Liver (tissue), 9 donors: Measurements from ENCODE around the gene LARGE1. TPM values are rescaled to one million over a fixed set of nuclear protein-coding genes. Genes with fewer than 3 reads are reported as not detected.

ENCODE experiments used
- DNase-seq: peaks from one replicate; pipeline ENCODE4 v3.0.0-alpha.2; 2017; ENCODE audit warnings: low spot score
- H3K27ac ChIP-seq, 2 donors: one replicate each; pipeline ENCODE4 v1.7.0; 2013; ENCODE audit warnings: inconsistent platforms in 2 of 2, low read length in 2 of 2, control low read depth in 1 of 2, low read depth in 1 of 2, mild to moderate bottlenecking in 1 of 2
- H3K27me3 ChIP-seq, 4 donors: one replicate each; pipeline versions ENCODE4 v1.6.1 to v1.7.0; 2013; ENCODE audit warnings: low read length in 3 of 4, inconsistent platforms in 1 of 4, mild to moderate bottlenecking in 1 of 4, moderate library complexity in 1 of 4; ENCODE audit not compliant: control insufficient read depth in 4 of 4, insufficient read depth in 4 of 4
- H3K36me3 ChIP-seq, 4 donors: one replicate each; pipeline versions ENCODE4 v1.6.1 to v1.7.0; 2013; ENCODE audit warnings: low read length in 3 of 4, mild to moderate bottlenecking in 3 of 4, low read depth in 1 of 4, moderate library complexity in 1 of 4; ENCODE audit not compliant: control insufficient read depth in 4 of 4, insufficient read depth in 3 of 4
- H3K4me1 ChIP-seq, 4 donors: one replicate each; pipeline versions ENCODE4 v1.6.1 to v1.7.0; 2013; ENCODE audit warnings: low read length in 3 of 4, mild to moderate bottlenecking in 3 of 4, moderate library complexity in 1 of 4; ENCODE audit not compliant: control insufficient read depth in 4 of 4, insufficient read depth in 4 of 4
- H3K4me3 ChIP-seq, 3 donors: one replicate each; pipeline versions ENCODE4 v1.6.1 to v1.7.0; 2013; ENCODE audit warnings: low read length in 3 of 3, control low read depth in 1 of 3, low read depth in 1 of 3, mild to moderate bottlenecking in 1 of 3
- H3K9ac ChIP-seq, 2 donors: one replicate each; pipeline ENCODE4 v1.7.0; 2013; ENCODE audit warnings: low read length in 2 of 2, mild to moderate bottlenecking in 2 of 2, moderate library complexity in 2 of 2, control low read depth in 1 of 2, low read depth in 1 of 2
- H3K9me3 ChIP-seq, 4 donors: one replicate each; pipeline versions ENCODE4 v1.6.1 to v1.7.0; 2013; ENCODE audit warnings: low read length in 3 of 4; ENCODE audit not compliant: control insufficient read depth in 4 of 4
- ATF3 ChIP-seq: IDR thresholded peaks from 2 replicates; pipeline ENCODE4 v1.6.1; 2016; ENCODE audit warnings: antibody characterized with exemption
- EGR1 ChIP-seq, 2 donors: IDR thresholded peaks; 2 replicates each; pipeline ENCODE4 v1.6.1; 2016 to 2018; ENCODE audit warnings: antibody characterized with exemption in 2 of 2, low read depth in 2 of 2
- FOXA1 ChIP-seq: IDR thresholded peaks from 2 replicates; pipeline ENCODE4 v1.6.1; 2016; ENCODE audit warnings: antibody characterized with exemption
- FOXA2 ChIP-seq: IDR thresholded peaks from 2 replicates; pipeline ENCODE4 v1.6.1; 2016; ENCODE audit warnings: antibody characterized with exemption
- GABPA ChIP-seq, 2 donors: IDR thresholded peaks in 1 of 2; conservative IDR thresholded peaks in 1 of 2; 2 replicates each; pipeline ENCODE4 v1.6.1; 2016; ENCODE audit warnings: antibody characterized with exemption in 2 of 2, mild to moderate bottlenecking in 1 of 2, moderate library complexity in 1 of 2
- HNF4A ChIP-seq, 2 donors: conservative IDR thresholded peaks; 2 replicates each; pipeline ENCODE4 v1.6.1; 2016; ENCODE audit warnings: antibody characterized with exemption in 2 of 2, mild to moderate bottlenecking in 2 of 2
- HNF4G ChIP-seq: IDR thresholded peaks from 2 replicates; pipeline ENCODE4 v1.6.1; 2016; ENCODE audit warnings: antibody characterized with exemption
- JUND ChIP-seq, 2 donors: IDR thresholded peaks; 2 replicates each; pipeline ENCODE4 v1.6.1; 2016; ENCODE audit warnings: antibody characterized with exemption in 2 of 2
- NR2F2 ChIP-seq: IDR thresholded peaks from 2 replicates; pipeline ENCODE4 v1.6.1; 2016; ENCODE audit warnings: antibody characterized with exemption
- RAD21 ChIP-seq, 2 donors: IDR thresholded peaks; 2 replicates each; pipeline ENCODE4 v1.6.1; 2016; ENCODE audit warnings: antibody characterized with exemption in 2 of 2, mild to moderate bottlenecking in 2 of 2
- RXRA ChIP-seq, 2 donors: IDR thresholded peaks; 2 replicates each; pipeline ENCODE4 v1.6.1; 2017 to 2018; ENCODE audit warnings: antibody characterized with exemption in 2 of 2, mild to moderate bottlenecking in 1 of 2
- SP1 ChIP-seq: IDR thresholded peaks from 2 replicates; pipeline ENCODE4 v1.6.1; 2018; ENCODE audit warnings: antibody characterized with exemption, mild to moderate bottlenecking
- TAF1 ChIP-seq: conservative IDR thresholded peaks from 2 replicates; pipeline ENCODE4 v1.6.1; 2016; ENCODE audit warnings: antibody characterized with exemption, mild to moderate bottlenecking
- YY1 ChIP-seq: IDR thresholded peaks from 2 replicates; pipeline ENCODE4 v1.6.1; 2016; ENCODE audit warnings: antibody characterized with exemption, mild to moderate bottlenecking
- WGBS: extraction: QIAGEN DNeasy Blood & Tissue Kit; methylation state at CpG from one replicate; pipeline ENCODE4 v1.1.7; 2013; 5-methylcytosine and 5-hydroxymethylcytosine counted together
- polyA plus RNA-seq, 2 donors: library from polyadenylated mRNA; stranded (reverse) in 1 of 2; unstranded in 1 of 2; fragments of 200-250 nt in 1 of 2; fragments of >200 nt in 1 of 2; fragmentation: Nextera tagmentation in 1 of 2; extraction: Ambion mirVana in 1 of 2; gene quantifications; one replicate each; pipeline versions ENCODE4 v1.2.1 to v1.2.3, GENCODE V29; 2013 to 2015
- total RNA-seq, 2 donors: library from RNA; depleted of rRNA; stranded (reverse); fragments of >200 nt; gene quantifications; one replicate each; pipeline ENCODE4 v1.2.3, GENCODE V29; 2014
- TF ChIP-seq, protein P1 (sequence below): fragments of 150-350 bp; IDR thresholded peaks from 2 replicates; pipeline ENCODE4 v1.5.1; 2017; ENCODE audit warnings: improper control_type of control experiment, low read depth, low read length; ENCODE audit not compliant: missing input control
- TF ChIP-seq, protein P2 (sequence below): IDR thresholded peaks from 2 replicates; pipeline ENCODE4 v1.6.1; 2016; ENCODE audit warnings: antibody characterized with exemption
- TF ChIP-seq, protein P3 (sequence below): IDR thresholded peaks from 2 replicates; pipeline ENCODE4 v1.6.1; 2016; ENCODE audit warnings: antibody characterized with exemption, mild to moderate bottlenecking
- TF ChIP-seq, protein P4 (sequence below): IDR thresholded peaks from 2 replicates; pipeline ENCODE4 v1.6.1; 2016; ENCODE audit warnings: antibody characterized with exemption
- donor health status: healthy.
- donor health status: healthy.
- donor health status: healthy.
- donor health status: healthy.
- donor health status: healthy.

Gene LARGE1
- total and polyA plus RNA-seq, 4 donors: 2.3 to 14.1 (median 5.7) TPM

DNA sequence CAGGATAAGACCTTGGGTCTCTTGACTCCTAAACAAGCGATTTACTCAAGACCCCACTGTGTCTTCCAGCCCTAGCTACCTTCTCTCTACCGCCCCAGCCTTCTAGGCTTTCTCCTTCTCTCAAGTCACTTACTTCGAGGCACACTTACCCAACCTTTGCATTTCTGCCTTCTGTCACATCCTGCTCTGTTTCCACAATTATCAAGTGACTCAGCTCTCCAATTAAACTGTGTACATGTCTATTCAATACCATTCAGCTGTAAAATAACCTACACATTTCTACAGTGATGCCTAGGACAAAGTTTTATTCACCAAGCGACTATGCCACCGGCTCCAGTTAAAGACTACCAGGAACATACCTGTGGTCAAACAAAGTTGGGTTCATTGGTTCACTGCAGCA lies 69.0 kb downstream of the LARGE1 start:
- H3K4me1 ChIP-seq: peaks cover 0 to 16% (median 14%) of the 10 kb centered on the region in 4 donors
- TF ChIP-seq SP1: no peak
- TF ChIP-seq RAD21 (IDR thresholded peaks at IDR 0.05): no peak
- no peak for TF ChIP-seq FOXA1
- no peak for TF ChIP-seq NR2F2
- no peak for TF ChIP-seq TAF1
- TF ChIP-seq YY1: no peak
- TF ChIP-seq HNF4A (conservative IDR thresholded peaks at IDR 0.05): no peak
- TF ChIP-seq, protein P1, sequence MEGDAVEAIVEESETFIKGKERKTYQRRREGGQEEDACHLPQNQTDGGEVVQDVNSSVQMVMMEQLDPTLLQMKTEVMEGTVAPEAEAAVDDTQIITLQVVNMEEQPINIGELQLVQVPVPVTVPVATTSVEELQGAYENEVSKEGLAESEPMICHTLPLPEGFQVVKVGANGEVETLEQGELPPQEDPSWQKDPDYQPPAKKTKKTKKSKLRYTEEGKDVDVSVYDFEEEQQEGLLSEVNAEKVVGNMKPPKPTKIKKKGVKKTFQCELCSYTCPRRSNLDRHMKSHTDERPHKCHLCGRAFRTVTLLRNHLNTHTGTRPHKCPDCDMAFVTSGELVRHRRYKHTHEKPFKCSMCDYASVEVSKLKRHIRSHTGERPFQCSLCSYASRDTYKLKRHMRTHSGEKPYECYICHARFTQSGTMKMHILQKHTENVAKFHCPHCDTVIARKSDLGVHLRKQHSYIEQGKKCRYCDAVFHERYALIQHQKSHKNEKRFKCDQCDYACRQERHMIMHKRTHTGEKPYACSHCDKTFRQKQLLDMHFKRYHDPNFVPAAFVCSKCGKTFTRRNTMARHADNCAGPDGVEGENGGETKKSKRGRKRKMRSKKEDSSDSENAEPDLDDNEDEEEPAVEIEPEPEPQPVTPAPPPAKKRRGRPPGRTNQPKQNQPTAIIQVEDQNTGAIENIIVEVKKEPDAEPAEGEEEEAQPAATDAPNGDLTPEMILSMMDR: no peak
- no peak for TF ChIP-seq ATF3
- TF ChIP-seq HNF4G: no peak
- no peak for TF ChIP-seq FOXA2
- TF ChIP-seq JUND (IDR thresholded peaks at IDR 0.05): no peak
- TF ChIP-seq, protein P2, sequence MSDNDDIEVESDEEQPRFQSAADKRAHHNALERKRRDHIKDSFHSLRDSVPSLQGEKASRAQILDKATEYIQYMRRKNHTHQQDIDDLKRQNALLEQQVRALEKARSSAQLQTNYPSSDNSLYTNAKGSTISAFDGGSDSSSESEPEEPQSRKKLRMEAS: no peak
- TF ChIP-seq GABPA (IDR thresholded peaks at IDR 0.05 in 1 of 2, conservative IDR thresholded peaks at IDR 0.05 in 1 of 2): no peak
- TF ChIP-seq, protein P3, sequence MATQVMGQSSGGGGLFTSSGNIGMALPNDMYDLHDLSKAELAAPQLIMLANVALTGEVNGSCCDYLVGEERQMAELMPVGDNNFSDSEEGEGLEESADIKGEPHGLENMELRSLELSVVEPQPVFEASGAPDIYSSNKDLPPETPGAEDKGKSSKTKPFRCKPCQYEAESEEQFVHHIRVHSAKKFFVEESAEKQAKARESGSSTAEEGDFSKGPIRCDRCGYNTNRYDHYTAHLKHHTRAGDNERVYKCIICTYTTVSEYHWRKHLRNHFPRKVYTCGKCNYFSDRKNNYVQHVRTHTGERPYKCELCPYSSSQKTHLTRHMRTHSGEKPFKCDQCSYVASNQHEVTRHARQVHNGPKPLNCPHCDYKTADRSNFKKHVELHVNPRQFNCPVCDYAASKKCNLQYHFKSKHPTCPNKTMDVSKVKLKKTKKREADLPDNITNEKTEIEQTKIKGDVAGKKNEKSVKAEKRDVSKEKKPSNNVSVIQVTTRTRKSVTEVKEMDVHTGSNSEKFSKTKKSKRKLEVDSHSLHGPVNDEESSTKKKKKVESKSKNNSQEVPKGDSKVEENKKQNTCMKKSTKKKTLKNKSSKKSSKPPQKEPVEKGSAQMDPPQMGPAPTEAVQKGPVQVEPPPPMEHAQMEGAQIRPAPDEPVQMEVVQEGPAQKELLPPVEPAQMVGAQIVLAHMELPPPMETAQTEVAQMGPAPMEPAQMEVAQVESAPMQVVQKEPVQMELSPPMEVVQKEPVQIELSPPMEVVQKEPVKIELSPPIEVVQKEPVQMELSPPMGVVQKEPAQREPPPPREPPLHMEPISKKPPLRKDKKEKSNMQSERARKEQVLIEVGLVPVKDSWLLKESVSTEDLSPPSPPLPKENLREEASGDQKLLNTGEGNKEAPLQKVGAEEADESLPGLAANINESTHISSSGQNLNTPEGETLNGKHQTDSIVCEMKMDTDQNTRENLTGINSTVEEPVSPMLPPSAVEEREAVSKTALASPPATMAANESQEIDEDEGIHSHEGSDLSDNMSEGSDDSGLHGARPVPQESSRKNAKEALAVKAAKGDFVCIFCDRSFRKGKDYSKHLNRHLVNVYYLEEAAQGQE: no peak
- TF ChIP-seq RXRA (IDR thresholded peaks at IDR 0.05): no peak
- TF ChIP-seq, protein P4, sequence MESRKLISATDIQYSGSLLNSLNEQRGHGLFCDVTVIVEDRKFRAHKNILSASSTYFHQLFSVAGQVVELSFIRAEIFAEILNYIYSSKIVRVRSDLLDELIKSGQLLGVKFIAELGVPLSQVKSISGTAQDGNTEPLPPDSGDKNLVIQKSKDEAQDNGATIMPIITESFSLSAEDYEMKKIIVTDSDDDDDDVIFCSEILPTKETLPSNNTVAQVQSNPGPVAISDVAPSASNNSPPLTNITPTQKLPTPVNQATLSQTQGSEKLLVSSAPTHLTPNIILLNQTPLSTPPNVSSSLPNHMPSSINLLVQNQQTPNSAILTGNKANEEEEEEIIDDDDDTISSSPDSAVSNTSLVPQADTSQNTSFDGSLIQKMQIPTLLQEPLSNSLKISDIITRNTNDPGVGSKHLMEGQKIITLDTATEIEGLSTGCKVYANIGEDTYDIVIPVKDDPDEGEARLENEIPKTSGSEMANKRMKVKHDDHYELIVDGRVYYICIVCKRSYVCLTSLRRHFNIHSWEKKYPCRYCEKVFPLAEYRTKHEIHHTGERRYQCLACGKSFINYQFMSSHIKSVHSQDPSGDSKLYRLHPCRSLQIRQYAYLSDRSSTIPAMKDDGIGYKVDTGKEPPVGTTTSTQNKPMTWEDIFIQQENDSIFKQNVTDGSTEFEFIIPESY: no peak
- no peak for TF ChIP-seq EGR1 (IDR thresholded peaks at IDR 0.05; ENCODE audit: low read depth in 2 of 2)
- H3K9me3 ChIP-seq: no peaks in the 10 kb centered on the region
- no peaks in the 10 kb centered on the region for H3K27me3 ChIP-seq
- no peak overlapping the region for H3K9ac ChIP-seq
- no peaks in the 10 kb centered on the region for H3K36me3 ChIP-seq
- H3K27ac ChIP-seq: no peak overlapping the region
- no peak overlapping the region for H3K4me3 ChIP-seq
- 85% methylated on average over 5 of the region's 5 CpGs for WGBS
- DNase-seq: no peak
